ENCODE results near the gene NTN1. TPM values are rescaled to one million over a fixed set of nuclear protein-coding genes. Genes with fewer than 3 reads are reported as not detected.
A peak's percentile ranks its signal among the peaks of the same experiment; 100 is the strongest.

Gene NTN1
- polyA plus RNA-seq, 3 donors = 0.03 to 0.04 TPM; not detected in 1

GRCh38 chr17:9124554-9124935, 103.2 kb downstream of the NTN1 start:
- Mint-ChIP-seq H3K4me3 (no peak overlapping the region), H3K9me3 (peaks cover 0 to 1% (median 0%) of the 10 kb centered on the region in 7 donors), H3K27me3 (ENCODE audit: low read depth in 3 of 3) (peaks cover 2 to 9% (median 6%) of the 10 kb centered on the region in 3 donors), H3K4me1 (no peaks in the 10 kb centered on the region), H3K27ac (no peak overlapping the region), H3K36me3 (no peaks in the 10 kb centered on the region)
- Histone ChIP-seq H3K27me3 (ENCODE audit: control insufficient read depth in 2 of 2, insufficient read depth in 2 of 2, low read length in 2 of 2) (no peaks in the 10 kb centered on the region), H2AFZ (ENCODE audit: insufficient read depth, low read depth, low read length, poor library complexity, severe bottlenecking) (no peak overlapping the region), H3K9ac (ENCODE audit: insufficient read depth, low read length, poor library complexity, severe bottlenecking) (no peak overlapping the region), H3K4me1 (ENCODE audit: control insufficient read depth in 1 of 2, insufficient read depth in 2 of 2, low read length in 2 of 2) (no peaks in the 10 kb centered on the region), H3K36me3 (replicated peaks in 1 of 2; ENCODE audit: control insufficient read depth in 1 of 2, insufficient read depth in 2 of 2, low read length in 2 of 2) (no peaks in the 10 kb centered on the region), H3K9me3 (replicated peaks in 1 of 2; ENCODE audit: control insufficient read depth in 1 of 2, insufficient read depth in 1 of 2, low read length in 2 of 2) (no peaks in the 10 kb centered on the region), H4K20me1 (ENCODE audit: insufficient read depth, low read length) (no peaks in the 10 kb centered on the region), H3K27ac (ENCODE audit: low read depth in 1 of 2, low read length in 2 of 2) (no peak overlapping the region), H3K4me2 (replicated peaks; ENCODE audit: extremely low read depth, low read length, poor library complexity, severe bottlenecking) (no peak overlapping the region), H3K4me3 (replicated peaks in 1 of 3; ENCODE audit: low read depth in 2 of 3, low read length in 3 of 3) (no peak overlapping the region), H3K79me2 (ENCODE audit: insufficient read depth, low read length) (no peaks in the 10 kb centered on the region)
- WGBS (ENCODE audit: insufficient coverage) = 96% methylated on average over 4 of the region's 10 CpGs
- DNase-seq = no peak
- intact Hi-C loops (cut with micrococcal nuclease) = no loop called here
- TF ChIP-seq CTCF (IDR thresholded peaks at IDR 0.05) = no peak

GRCh38 chr17:9125722-9126121, 104.4 kb downstream of the NTN1 start:
- no peaks in the 10 kb centered on the region for H3K4me1 Mint-ChIP-seq
- H3K27ac ChIP-seq (ENCODE audit: low read depth in 1 of 2, low read length in 2 of 2) = no peak overlapping the region
- DNase-seq = no peak
- H3K9me3 ChIP-seq (replicated peaks in 1 of 2; ENCODE audit: control insufficient read depth in 1 of 2, insufficient read depth in 1 of 2, low read length in 2 of 2) = no peaks in the 10 kb centered on the region
- H3K36me3 ChIP-seq (replicated peaks in 1 of 2; ENCODE audit: control insufficient read depth in 1 of 2, insufficient read depth in 2 of 2, low read length in 2 of 2) = no peaks in the 10 kb centered on the region
- H4K20me1 ChIP-seq (ENCODE audit: insufficient read depth, low read length) = no peaks in the 10 kb centered on the region
- no peaks in the 10 kb centered on the region for H3K36me3 Mint-ChIP-seq
- no peak overlapping the region for H2AFZ ChIP-seq (ENCODE audit: insufficient read depth, low read depth, low read length, poor library complexity, severe bottlenecking)
- no peak overlapping the region for H3K9ac ChIP-seq (ENCODE audit: insufficient read depth, low read length, poor library complexity, severe bottlenecking)
- intact Hi-C loops (cut with micrococcal nuclease) = no loop called here
- no peaks in the 10 kb centered on the region for H3K4me1 ChIP-seq (ENCODE audit: control insufficient read depth in 1 of 2, insufficient read depth in 2 of 2, low read length in 2 of 2)
- WGBS (ENCODE audit: insufficient coverage) = 89% methylated on average over 1 of the region's 8 CpGs
- no peak for TF ChIP-seq CTCF (IDR thresholded peaks at IDR 0.05)
- peaks cover 2 to 5% (median 4%) of the 10 kb centered on the region in 3 donors for H3K27me3 Mint-ChIP-seq (ENCODE audit: low read depth in 3 of 3)
- no peak overlapping the region for H3K4me3 Mint-ChIP-seq
- no peak overlapping the region for H3K4me3 ChIP-seq (replicated peaks in 1 of 3; ENCODE audit: low read depth in 2 of 3, low read length in 3 of 3)
- no peaks in the 10 kb centered on the region for H3K27me3 ChIP-seq (ENCODE audit: control insufficient read depth in 2 of 2, insufficient read depth in 2 of 2, low read length in 2 of 2)
- H3K4me2 ChIP-seq (replicated peaks; ENCODE audit: extremely low read depth, low read length, poor library complexity, severe bottlenecking) = no peak overlapping the region
- no peaks in the 10 kb centered on the region for H3K79me2 ChIP-seq (ENCODE audit: insufficient read depth, low read length)
- H3K27ac Mint-ChIP-seq = peak overlapping the region in 1 of 7 donors; percentile 57
- peaks cover 0 to 1% (median 0%) of the 10 kb centered on the region in 7 donors for H3K9me3 Mint-ChIP-seq
